ENCODE data around the gene PLEKHS1. TPM values are rescaled to one million over a fixed set of nuclear protein-coding genes. Genes with fewer than 3 reads are reported as not detected.

The PLEKHS1 gene
- total RNA-seq = not detected in 2 replicates

GRCh38 chr10:113751181-113751732 is at the start of gene PLEKHS1:
PLEKHS1 (plus strand) TSS chr10:113751682; CDS start chr10:113755278, 3,596 bp downstream.

Other genes with a start within 250 kb of the PLEKHS1 start
- gene HABP2, start 198.6 kb upstream of the PLEKHS1 start, total RNA-seq = under 0.01 TPM in 1 of 2 replicates, not detected in the other
- not detected in 2 replicates for gene NRAP, start 87.6 kb upstream of the PLEKHS1 start, total RNA-seq
- 47.6 and 109 TPM in 2 replicates for gene CASP7, start 71.8 kb upstream of the PLEKHS1 start, total RNA-seq
- gene DCLRE1A, start 102.4 kb downstream of the PLEKHS1 start, total RNA-seq = 5.2 and 9.1 TPM in 2 replicates
- gene NHLRC2, start 103.0 kb downstream of the PLEKHS1 start, total RNA-seq = 6.2 and 17.9 TPM in 2 replicates